ENCODE results near the gene CA9. TPM values are rescaled to one million over a fixed set of nuclear protein-coding genes. Genes with fewer than 3 reads are reported as not detected.

Gene CA9
- total RNA-seq, 1 donor from 2014 or later, result 2.9 TPM

DNA sequence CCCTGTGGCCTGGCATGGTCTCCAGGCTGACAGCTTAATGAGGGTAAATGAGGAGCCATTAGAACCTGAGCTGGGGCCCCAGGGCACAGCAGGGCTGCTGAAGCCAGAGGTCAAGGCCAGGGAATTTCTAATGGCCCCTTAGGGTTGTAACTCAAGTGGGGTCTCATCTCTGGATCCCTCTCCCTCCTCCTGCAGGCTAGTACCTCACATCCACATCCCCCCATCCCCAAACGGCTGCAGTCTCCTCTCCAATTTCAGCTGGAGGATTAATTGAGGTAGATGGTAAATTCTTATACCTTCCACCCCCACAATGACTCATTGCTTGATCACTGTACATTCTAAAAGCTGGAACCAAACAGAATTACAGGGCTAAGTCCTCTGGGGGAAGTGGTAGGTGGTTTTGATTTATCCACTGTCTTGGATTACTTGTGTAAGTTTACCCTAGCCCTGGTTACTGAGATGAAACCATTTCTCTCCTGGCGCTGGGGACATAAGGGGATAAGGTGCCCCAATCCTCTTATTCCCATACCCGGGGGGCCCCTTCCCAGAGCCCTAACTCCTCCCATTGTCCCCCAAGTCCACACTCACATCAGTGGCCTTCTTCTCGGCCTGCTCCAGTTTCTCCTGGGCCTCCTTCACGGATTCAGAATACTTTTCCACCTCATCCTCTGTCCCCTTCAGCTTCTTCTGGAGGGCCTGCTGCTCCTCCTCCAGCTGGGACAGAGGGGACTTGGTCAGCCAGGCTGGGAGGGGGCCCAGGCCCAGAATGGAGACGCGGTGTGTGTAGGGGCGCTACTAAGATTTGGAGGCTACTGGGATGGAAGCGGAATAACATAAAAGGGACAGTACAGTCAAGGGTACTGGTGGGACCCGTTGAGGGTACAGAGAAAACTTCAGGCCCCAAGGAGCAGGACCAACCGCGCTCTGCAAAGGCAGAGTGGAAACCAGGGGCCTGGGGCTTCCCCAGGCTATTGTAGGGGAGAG lies 15.1 kb downstream of the CA9 start:
- peaks cover 28% of the 10 kb centered on the region for H3K36me3 Mint-ChIP-seq (ENCODE audit: low read depth)
- H3K4me1 Mint-ChIP-seq (ENCODE audit: low read depth), result peaks cover 63% of the 10 kb centered on the region
- DNase-seq (ENCODE audit: low spot score), result no peak

DNA sequence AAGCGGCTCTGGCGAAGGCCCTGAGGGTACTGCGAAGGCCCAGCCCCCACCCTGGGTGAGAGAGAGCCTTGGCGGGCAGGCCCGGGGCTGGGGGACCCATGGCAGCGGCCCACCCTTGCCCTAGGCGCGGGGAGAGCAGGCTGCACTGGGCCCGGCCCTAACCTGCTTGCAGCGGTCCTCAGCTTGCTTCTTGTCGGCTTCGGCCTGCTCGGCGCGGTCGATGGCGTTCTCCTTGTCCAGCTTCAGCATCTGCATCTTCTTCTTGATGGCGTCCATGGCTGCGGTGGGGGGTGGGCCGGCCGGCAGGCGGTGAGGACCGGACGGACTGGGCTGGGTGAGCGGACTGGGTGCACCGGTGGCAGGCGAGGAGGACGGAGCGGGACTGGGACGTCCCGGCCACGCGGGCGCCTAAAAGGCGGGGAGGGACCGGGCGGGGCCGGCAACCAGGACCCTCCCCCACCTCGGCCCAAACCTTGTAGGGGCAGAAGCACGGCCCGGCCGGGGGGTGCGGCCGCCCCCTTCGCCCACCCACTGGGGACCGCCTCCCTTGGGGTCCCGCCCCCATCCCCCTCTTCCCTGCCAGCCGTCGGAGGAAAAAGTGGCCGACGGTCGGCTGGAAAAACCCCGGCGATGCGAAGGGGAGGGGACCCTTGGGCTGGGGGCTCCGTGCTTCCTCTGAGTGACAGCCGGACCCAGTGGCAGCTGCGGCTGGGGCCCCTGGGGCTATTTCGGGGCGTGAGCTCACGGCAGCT lies 16.0 kb downstream of the CA9 start, which contains the start of gene TPM2:
TPM2 (minus strand) TSS at position 384 of the 752 bp plus-strand sequence; CDS start at position 276, 108 bp downstream.
- peak within 1 kb of the TSS; percentile 98 for H3K27ac Mint-ChIP-seq (ENCODE audit: unreplicated experiment)
- peak; percentile 93 for DNase-seq (ENCODE audit: low spot score)
- H3K4me1 Mint-ChIP-seq (ENCODE audit: low read depth), result peaks cover 55% of the 10 kb centered on the region

More for the DNA sequence above, 15.1 kb downstream of the CA9 start:
- peak overlapping the region; percentile 99 for H3K4me3 Mint-ChIP-seq (ENCODE audit: unreplicated experiment)
- TF ChIP-seq, protein P1, sequence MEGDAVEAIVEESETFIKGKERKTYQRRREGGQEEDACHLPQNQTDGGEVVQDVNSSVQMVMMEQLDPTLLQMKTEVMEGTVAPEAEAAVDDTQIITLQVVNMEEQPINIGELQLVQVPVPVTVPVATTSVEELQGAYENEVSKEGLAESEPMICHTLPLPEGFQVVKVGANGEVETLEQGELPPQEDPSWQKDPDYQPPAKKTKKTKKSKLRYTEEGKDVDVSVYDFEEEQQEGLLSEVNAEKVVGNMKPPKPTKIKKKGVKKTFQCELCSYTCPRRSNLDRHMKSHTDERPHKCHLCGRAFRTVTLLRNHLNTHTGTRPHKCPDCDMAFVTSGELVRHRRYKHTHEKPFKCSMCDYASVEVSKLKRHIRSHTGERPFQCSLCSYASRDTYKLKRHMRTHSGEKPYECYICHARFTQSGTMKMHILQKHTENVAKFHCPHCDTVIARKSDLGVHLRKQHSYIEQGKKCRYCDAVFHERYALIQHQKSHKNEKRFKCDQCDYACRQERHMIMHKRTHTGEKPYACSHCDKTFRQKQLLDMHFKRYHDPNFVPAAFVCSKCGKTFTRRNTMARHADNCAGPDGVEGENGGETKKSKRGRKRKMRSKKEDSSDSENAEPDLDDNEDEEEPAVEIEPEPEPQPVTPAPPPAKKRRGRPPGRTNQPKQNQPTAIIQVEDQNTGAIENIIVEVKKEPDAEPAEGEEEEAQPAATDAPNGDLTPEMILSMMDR (IDR thresholded peaks at IDR 0.05), result no peak
- H3K27me3 Mint-ChIP-seq (ENCODE audit: low read depth), result no peaks in the 10 kb centered on the region
- peak overlapping the region; percentile 94 for H3K27ac Mint-ChIP-seq (ENCODE audit: unreplicated experiment)
- no peaks in the 10 kb centered on the region for H3K9me3 Mint-ChIP-seq (ENCODE audit: low read depth)

GRCh38 chr9:35690294-35690613 lies 16.5 kb downstream of the CA9 start:
- no peak for DNase-seq (ENCODE audit: low spot score)
- TF ChIP-seq, protein P1 (IDR thresholded peaks at IDR 0.05), result no peak
- Mint-ChIP-seq H3K36me3 (ENCODE audit: low read depth) (peaks cover 22% of the 10 kb centered on the region), H3K9me3 (ENCODE audit: low read depth) (no peaks in the 10 kb centered on the region), H3K4me3 (ENCODE audit: unreplicated experiment) (peak overlapping the region; percentile 99), H3K27me3 (ENCODE audit: low read depth) (no peaks in the 10 kb centered on the region), H3K27ac (ENCODE audit: unreplicated experiment) (peak overlapping the region; percentile 91), H3K4me1 (ENCODE audit: low read depth) (peaks cover 55% of the 10 kb centered on the region)

More for the DNA sequence above, 16.0 kb downstream of the CA9 start, which contains the start of gene TPM2:
- peaks cover 23% of the 10 kb centered on the region for H3K36me3 Mint-ChIP-seq (ENCODE audit: low read depth)
- H3K4me3 Mint-ChIP-seq (ENCODE audit: unreplicated experiment), result peak within 1 kb of the TSS; percentile 99
- TF ChIP-seq, protein P1 (IDR thresholded peaks at IDR 0.05), result no peak
- H3K9me3 Mint-ChIP-seq (ENCODE audit: low read depth), result no peaks in the 10 kb centered on the region
- H3K27me3 Mint-ChIP-seq (ENCODE audit: low read depth), result no peaks in the 10 kb centered on the region

DNA sequence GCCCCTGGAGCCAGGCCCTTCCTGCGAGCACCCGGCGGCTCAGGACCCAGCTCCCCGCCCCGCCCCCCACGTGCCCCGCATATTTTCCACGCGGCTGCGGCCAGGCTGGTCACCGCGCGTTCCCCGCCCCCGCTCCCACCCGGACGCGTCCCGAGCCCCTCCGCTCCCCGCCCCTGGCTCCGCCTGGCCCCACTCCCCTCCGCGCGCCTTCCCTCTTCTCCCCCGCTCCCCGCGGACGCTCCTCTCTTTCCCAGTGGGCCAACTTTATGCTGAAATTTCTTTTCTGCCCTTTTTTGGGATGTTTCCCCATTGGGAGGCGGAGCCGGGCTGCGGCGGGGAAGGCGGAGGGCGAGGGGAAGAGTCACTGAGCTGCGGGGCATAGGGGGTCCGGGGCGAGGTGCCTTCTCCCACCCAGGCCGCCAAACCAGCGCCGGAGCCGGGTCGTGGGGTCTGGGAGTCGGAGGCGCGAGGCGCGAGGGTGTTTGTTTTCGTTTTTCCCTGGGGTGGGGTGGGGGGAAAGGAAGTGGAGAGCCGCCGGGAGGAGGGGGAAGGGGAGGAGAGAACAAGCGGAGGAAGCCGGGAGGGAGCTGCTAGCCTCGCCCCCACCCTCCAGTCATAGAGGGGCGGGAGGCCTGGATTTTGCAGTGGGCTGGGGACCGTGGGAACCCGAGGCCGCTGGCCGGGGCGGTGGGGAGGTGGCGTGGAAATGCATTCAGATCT lies 17.0 kb downstream of the CA9 start:
- H3K27me3 Mint-ChIP-seq (ENCODE audit: low read depth), result no peaks in the 10 kb centered on the region
- peaks cover 18% of the 10 kb centered on the region for H3K36me3 Mint-ChIP-seq (ENCODE audit: low read depth)
- TF ChIP-seq, protein P1 (IDR thresholded peaks at IDR 0.05), result no peak
- H3K4me1 Mint-ChIP-seq (ENCODE audit: low read depth), result peaks cover 52% of the 10 kb centered on the region
- peak overlapping the region; percentile 99 for H3K4me3 Mint-ChIP-seq (ENCODE audit: unreplicated experiment)
- H3K27ac Mint-ChIP-seq (ENCODE audit: unreplicated experiment), result peak overlapping the region; percentile 98
- no peaks in the 10 kb centered on the region for H3K9me3 Mint-ChIP-seq (ENCODE audit: low read depth)
- peak; percentile 92 for DNase-seq (ENCODE audit: low spot score)
